GM10266 (cell line): Measurements from ENCODE around the gene MPV17L2.
A peak's percentile ranks its signal among the peaks of the same experiment; 100 is the strongest.
"Not testable (repeated sequence)": the region's sequence is repeated elsewhere in the genome, so short reads cannot be mapped to it uniquely, and the experiment has no call there.

Experiments used
- DNase-seq: peaks from one replicate; pipeline ENCODE4 v3.0.0; 2012; ENCODE audit errors: extremely low spot score
- TF ChIP-seq, protein P1 (sequence below): IDR thresholded peaks from 2 replicates; pipeline ENCODE4 v1.5.1; 2012; ENCODE audit warnings: mild to moderate bottlenecking, low read depth; ENCODE audit not compliant: control insufficient read depth, insufficient read depth; ENCODE audit errors: missing control alignments

MPV17L2 gene

DNA sequence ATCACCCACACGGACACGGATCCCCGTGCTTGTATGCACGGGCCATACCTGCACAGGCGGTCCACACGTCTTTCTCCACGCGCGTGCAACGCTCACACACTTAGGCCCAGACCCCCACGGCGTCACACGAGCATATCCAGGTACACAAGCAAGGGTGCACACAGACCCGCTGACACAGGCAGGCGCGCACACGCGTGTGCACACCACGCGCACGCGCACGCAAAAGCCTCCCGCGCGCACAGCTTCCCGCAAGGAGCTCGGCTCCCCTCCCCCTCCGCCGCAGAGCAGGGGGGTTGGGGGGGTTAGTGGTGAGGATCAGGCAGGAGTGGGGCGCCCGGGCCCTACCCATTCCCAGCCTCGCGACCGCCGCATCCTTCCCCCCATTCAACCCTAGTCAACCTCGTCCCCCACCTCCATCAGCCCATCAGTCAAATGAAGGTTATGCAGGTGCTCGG, 10.4 kb downstream of the MPV17L2 start:
- DNase-seq = no peak
- TF ChIP-seq, protein P1, sequence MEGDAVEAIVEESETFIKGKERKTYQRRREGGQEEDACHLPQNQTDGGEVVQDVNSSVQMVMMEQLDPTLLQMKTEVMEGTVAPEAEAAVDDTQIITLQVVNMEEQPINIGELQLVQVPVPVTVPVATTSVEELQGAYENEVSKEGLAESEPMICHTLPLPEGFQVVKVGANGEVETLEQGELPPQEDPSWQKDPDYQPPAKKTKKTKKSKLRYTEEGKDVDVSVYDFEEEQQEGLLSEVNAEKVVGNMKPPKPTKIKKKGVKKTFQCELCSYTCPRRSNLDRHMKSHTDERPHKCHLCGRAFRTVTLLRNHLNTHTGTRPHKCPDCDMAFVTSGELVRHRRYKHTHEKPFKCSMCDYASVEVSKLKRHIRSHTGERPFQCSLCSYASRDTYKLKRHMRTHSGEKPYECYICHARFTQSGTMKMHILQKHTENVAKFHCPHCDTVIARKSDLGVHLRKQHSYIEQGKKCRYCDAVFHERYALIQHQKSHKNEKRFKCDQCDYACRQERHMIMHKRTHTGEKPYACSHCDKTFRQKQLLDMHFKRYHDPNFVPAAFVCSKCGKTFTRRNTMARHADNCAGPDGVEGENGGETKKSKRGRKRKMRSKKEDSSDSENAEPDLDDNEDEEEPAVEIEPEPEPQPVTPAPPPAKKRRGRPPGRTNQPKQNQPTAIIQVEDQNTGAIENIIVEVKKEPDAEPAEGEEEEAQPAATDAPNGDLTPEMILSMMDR = no peak

- TF ChIP-seq, protein P1 = no peak
These were observed 10.9 kb downstream of the MPV17L2 start, which contains the start of gene RAB3A for GRCh38 chr19:18203863-18204393. Gene RAB3A, minus strand, starts transcription at chr19:18204042. Its CDS starts 1,302 bp downstream, at chr19:18202740.

DNA sequence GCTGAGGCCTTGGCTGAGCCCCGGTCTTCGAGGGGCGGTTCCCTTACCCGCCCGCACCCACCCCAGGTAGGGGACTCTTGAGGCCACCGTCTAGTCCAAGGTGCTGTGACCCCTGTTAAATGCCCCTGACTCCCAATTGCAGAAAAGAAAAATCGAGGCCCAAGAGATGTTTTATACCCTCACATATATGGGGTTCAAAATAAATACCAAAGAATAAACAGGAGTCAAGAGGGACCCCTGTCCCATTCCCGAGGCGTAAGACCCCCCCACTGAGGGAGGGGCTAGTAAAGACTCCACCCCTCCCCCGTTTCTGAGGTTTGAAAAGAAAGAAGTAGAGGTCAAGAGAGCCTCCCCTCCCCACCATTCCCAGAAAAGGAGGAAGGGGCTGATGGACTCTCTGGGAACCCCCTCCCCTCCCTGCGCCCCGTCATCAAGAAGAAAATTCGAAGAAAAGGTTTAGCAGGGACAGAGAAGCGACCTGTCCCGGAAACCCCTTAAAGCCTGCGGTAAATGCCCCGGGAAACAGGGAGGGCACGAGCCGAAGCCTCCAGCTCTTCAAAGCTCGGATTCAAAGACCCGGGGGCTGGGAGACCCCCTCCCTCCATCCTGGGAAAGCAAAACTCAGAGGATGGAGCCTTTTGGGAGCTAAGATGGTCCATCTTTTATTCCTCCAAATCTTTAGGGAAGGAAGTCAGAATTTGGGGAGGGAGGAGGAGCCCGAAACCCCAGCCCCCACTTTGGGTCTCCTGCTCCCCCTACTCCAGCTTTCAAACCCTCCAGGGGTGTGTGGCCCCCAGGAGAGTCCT, 11.6 kb downstream of the MPV17L2 start:
- no peak for DNase-seq
- TF ChIP-seq, protein P1 = no peak

More at GRCh38 chr19:18203863-18204393, 10.9 kb downstream of the MPV17L2 start, which contains the start of gene RAB3A:
- peak; percentile 99 for DNase-seq

- TF ChIP-seq, protein P1 = no peak
- peak; percentile 84 for DNase-seq
These were observed 12.3 kb downstream of the MPV17L2 start for GRCh38 chr19:18205200-18205892.

DNA sequence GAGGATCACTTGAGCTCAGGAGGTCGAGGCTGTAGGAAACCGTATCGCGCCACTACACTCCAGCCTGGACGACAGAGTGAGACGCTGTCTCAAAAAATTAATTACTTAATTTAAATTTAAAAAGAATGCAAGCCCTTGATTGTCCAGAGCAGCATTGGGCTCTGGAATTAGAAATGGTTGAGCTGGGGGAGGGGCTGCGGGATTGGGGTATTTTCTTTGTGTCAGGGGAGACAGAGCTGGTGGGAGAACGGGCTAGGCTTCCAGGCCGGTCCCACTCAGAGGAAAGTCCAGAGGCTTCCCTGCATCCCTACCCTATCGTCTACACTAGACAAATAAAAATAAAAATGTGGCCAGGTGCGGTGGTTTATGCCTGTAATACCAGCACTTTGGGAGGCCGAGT, 13.0 kb downstream of the MPV17L2 start:
- no peak for DNase-seq
- TF ChIP-seq, protein P1 = no peak

DNA sequence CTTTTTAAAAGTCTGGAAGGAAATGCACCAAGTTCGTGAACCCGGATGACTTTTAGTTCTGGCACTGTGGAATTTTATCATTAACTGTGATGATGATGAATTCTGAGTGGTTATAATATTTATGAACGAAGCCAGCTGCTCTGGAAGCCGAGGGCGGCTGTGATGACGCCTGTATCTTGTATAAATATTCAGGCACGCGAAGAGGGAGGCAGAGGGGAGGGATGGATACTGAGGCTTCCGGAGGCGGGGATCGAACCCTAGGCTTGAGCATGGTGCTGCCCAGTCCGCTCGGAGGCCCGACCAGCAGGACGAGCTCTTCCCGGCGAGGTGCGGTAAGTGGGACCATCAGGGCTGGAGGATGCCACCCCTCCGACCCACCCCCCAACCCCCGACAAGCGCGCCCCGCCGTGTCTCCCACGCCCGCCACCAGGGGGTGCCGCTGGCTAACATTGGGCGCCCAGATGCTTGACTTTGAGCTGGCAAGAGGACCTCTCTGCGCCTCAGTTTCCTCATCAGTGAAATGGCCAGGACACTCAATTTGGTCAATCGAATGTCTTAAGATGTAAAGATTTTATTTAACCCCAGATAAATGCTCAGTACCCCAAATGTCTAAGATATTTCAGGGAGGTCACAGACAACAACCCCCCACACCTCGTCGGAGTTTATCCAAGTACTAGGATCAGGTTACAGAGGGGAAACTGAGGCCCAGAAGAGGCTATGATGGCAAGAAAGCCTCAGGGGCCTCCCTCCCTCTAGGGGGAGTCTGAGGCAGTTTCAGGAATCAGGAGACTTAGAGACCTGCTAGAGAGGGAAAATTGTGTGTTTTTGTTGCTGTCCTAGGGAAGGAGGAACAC, 15.3 kb downstream of the MPV17L2 start:
- peak; percentile 60 for DNase-seq
- TF ChIP-seq, protein P1 = peak; percentile 59

- not testable (repeated sequence) for DNase-seq
These were observed 16.9 kb downstream of the MPV17L2 start for GRCh38 chr19:18209912-18210311.
